ENCODE results near the gene RERG.

- no peak for TF ChIP-seq CTCF (conservative IDR thresholded peaks at IDR 0.05; ENCODE audit: low read length)
- TF ChIP-seq EZH2phosphoT487 (IDR thresholded peaks at IDR 0.05; ENCODE audit: borderline replicate concordance, low read depth, low read length) = no peak
These were observed 48.1 kb downstream of the RERG start for GRCh38 chr12:15173142-15173541.

Measured in OCI-LY7 (cell line).